B cell (primary cell): ENCODE measurements around the gene SASH1.

Experiments
- CTCF ChIP-seq: fragments of 200-600 bp; IDR thresholded peaks from one replicate; pipeline ENCODE4 v1.8.0; 2022; ENCODE audit warnings: antibody characterized with exemption, mild to moderate bottlenecking
- EZH2 ChIP-seq: IDR thresholded peaks from 2 replicates; pipeline ENCODE4 v1.6.1; 2012; ENCODE audit warnings: borderline replicate concordance, low read depth, mild to moderate bottlenecking, moderate library complexity, low read length; ENCODE audit not compliant: insufficient read depth, poor library complexity, severe bottlenecking

- TF ChIP-seq CTCF (no peak), EZH2 (no peak)
These were observed 208.6 kb downstream of the SASH1 start for GRCh38 chr6:148551226-148551625.
